ENCODE data around the gene KCNJ6. TPM values are rescaled to one million over a fixed set of nuclear protein-coding genes. Genes with fewer than 3 reads are reported as not detected.
"Not testable (repeated sequence)": the region's sequence is repeated elsewhere in the genome, so short reads cannot be mapped to it uniquely, and the experiment has no call there.

KCNJ6 gene
- total RNA-seq, 1 experiment from 2014 or later: not detected

DNA sequence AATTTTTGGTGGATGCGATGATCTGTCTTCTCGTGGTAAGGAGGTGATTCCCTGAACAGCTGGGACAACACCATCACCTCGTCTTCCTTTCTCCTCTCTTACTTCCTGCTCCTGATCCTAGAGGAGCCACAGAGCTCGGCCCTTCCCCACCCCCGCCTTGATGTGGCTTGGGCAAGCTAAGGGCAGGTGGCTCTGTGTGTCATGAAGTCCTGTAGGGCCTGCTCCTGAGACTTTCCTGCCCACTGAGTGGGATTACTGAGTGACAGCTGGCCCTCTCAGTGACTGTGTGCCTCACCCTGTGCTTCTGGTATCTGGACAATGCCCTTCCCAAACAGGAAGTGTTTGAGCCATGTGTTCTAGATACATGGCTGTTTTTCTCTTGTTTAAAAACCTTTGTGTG, 153.0 kb downstream of the KCNJ6 start:
- CTCF ChIA-PET: no interaction called here
- Histone ChIP-seq H3K27me3 (replicated peaks; ENCODE audit: insufficient read depth, low read depth, low read length, poor library complexity) (peaks cover 33% of the 10 kb centered on the region), H3K4me1 (ENCODE audit: insufficient read depth, low read length, poor library complexity, severe bottlenecking) (no peaks in the 10 kb centered on the region), H3K4me3 (ENCODE audit: low read depth, low read length, poor library complexity, severe bottlenecking) (no peak overlapping the region), H3K27ac (ENCODE audit: low read depth, low read length, poor library complexity, severe bottlenecking) (no peak overlapping the region), H3K9me3 (ENCODE audit: low read depth, low read length, poor library complexity, severe bottlenecking) (no peaks in the 10 kb centered on the region), H3K36me3 (ENCODE audit: insufficient read depth, low read length, poor library complexity, severe bottlenecking) (no peaks in the 10 kb centered on the region)
- BruUV-seq (replicated peaks): no TSS peak
- POLR2A ChIA-PET (ENCODE audit: low non-redundant PET): no interaction called here
- no peak for DNase-seq (ENCODE audit: low spot score)
- TF ChIP-seq, protein P1, sequence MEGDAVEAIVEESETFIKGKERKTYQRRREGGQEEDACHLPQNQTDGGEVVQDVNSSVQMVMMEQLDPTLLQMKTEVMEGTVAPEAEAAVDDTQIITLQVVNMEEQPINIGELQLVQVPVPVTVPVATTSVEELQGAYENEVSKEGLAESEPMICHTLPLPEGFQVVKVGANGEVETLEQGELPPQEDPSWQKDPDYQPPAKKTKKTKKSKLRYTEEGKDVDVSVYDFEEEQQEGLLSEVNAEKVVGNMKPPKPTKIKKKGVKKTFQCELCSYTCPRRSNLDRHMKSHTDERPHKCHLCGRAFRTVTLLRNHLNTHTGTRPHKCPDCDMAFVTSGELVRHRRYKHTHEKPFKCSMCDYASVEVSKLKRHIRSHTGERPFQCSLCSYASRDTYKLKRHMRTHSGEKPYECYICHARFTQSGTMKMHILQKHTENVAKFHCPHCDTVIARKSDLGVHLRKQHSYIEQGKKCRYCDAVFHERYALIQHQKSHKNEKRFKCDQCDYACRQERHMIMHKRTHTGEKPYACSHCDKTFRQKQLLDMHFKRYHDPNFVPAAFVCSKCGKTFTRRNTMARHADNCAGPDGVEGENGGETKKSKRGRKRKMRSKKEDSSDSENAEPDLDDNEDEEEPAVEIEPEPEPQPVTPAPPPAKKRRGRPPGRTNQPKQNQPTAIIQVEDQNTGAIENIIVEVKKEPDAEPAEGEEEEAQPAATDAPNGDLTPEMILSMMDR (conservative IDR thresholded peaks at IDR 0.05; ENCODE audit: low read depth, low read length): no peak
- no peak for TF ChIP-seq EZH2 (IDR thresholded peaks at IDR 0.05; ENCODE audit: borderline replicate concordance, low read depth, low read length, poor library complexity, severe bottlenecking)
- intact Hi-C loops (cut with micrococcal nuclease; ENCODE audit: unreplicated experiment): no loop called here

GRCh38 chr21:37762606-37763005, 153.7 kb downstream of the KCNJ6 start:
- TF ChIP-seq, protein P1 (conservative IDR thresholded peaks at IDR 0.05; ENCODE audit: low read depth, low read length): no peak
- no peak for TF ChIP-seq EZH2 (IDR thresholded peaks at IDR 0.05; ENCODE audit: borderline replicate concordance, low read depth, low read length, poor library complexity, severe bottlenecking)
- BruUV-seq (replicated peaks): no TSS peak
- intact Hi-C loops (cut with micrococcal nuclease; ENCODE audit: unreplicated experiment): no loop called here
- Histone ChIP-seq H3K27ac (ENCODE audit: low read depth, low read length, poor library complexity, severe bottlenecking) (no peak overlapping the region), H3K36me3 (ENCODE audit: insufficient read depth, low read length, poor library complexity, severe bottlenecking) (no peaks in the 10 kb centered on the region), H3K9me3 (ENCODE audit: low read depth, low read length, poor library complexity, severe bottlenecking) (no peaks in the 10 kb centered on the region), H3K4me1 (ENCODE audit: insufficient read depth, low read length, poor library complexity, severe bottlenecking) (no peaks in the 10 kb centered on the region), H3K27me3 (replicated peaks; ENCODE audit: insufficient read depth, low read depth, low read length, poor library complexity) (peaks cover 31% of the 10 kb centered on the region), H3K4me3 (ENCODE audit: low read depth, low read length, poor library complexity, severe bottlenecking) (no peak overlapping the region)
- ChIA-PET CTCF (no interaction called here), POLR2A (ENCODE audit: low non-redundant PET) (no interaction called here)
- DNase-seq (ENCODE audit: low spot score): no peak

DNA sequence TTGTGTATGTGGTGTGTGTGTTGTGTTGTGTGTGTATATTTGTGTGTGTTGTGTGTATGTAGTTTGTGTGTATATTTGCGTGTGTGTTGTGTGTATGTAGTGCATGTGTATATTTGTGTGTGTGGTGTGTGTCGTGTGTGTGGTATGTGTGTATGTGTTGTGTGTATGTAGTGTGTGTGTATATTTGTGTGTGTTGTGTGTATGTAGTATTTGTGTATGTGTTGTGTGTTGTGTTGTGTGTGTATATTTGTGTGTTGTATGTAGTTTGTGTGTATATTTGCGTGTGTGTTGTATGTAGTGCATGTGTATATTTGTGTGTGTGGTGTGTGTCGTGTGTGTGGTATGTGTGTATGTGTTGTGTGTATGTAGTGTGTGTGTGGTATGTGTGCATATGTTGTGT, 154.9 kb downstream of the KCNJ6 start:
- intact Hi-C loops (cut with micrococcal nuclease; ENCODE audit: unreplicated experiment); H3K4me3 ChIP-seq (ENCODE audit: low read depth, low read length, poor library complexity, severe bottlenecking); H3K36me3 ChIP-seq (ENCODE audit: insufficient read depth, low read length, poor library complexity, severe bottlenecking); H3K4me1 ChIP-seq (ENCODE audit: insufficient read depth, low read length, poor library complexity, severe bottlenecking); BruUV-seq (replicated peaks); CTCF ChIA-PET; POLR2A ChIA-PET (ENCODE audit: low non-redundant PET); H3K9me3 ChIP-seq (ENCODE audit: low read depth, low read length, poor library complexity, severe bottlenecking); DNase-seq (ENCODE audit: low spot score); H3K27ac ChIP-seq (ENCODE audit: low read depth, low read length, poor library complexity, severe bottlenecking): not testable (repeated sequence)
- peaks cover 24% of the 10 kb centered on the region for H3K27me3 ChIP-seq (replicated peaks; ENCODE audit: insufficient read depth, low read depth, low read length, poor library complexity)

DNA sequence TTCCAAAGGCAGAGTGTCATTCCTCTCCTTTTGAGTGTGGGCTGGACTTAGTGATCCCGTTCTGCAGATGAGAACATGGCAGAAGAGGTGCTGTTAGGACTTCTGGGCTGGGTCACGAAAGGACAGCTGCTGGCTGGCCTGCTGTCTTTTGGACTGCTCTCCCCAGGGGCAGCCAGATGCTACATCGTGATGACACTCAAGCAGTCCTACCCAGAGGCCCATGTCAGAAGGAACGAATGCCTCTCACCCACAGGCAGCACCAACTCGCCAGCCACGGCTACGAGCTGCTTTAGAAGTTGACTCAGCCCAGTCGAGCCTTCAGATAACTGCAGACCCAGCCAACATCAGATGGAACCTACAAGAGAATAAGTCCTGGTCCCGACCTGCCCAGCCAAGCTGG, 156.5 kb downstream of the KCNJ6 start:
- TF ChIP-seq, protein P1 (conservative IDR thresholded peaks at IDR 0.05; ENCODE audit: low read depth, low read length): no peak
- no peak for TF ChIP-seq EZH2 (IDR thresholded peaks at IDR 0.05; ENCODE audit: borderline replicate concordance, low read depth, low read length, poor library complexity, severe bottlenecking)
- no TSS peak for BruUV-seq (replicated peaks)
- no peak for DNase-seq (ENCODE audit: low spot score)
- H3K27me3 ChIP-seq (replicated peaks; ENCODE audit: insufficient read depth, low read depth, low read length, poor library complexity): peaks cover 27% of the 10 kb centered on the region
- no peaks in the 10 kb centered on the region for H3K4me1 ChIP-seq (ENCODE audit: insufficient read depth, low read length, poor library complexity, severe bottlenecking)
- no peak overlapping the region for H3K4me3 ChIP-seq (ENCODE audit: low read depth, low read length, poor library complexity, severe bottlenecking)
- H3K36me3 ChIP-seq (ENCODE audit: insufficient read depth, low read length, poor library complexity, severe bottlenecking): no peaks in the 10 kb centered on the region
- no peak overlapping the region for H3K27ac ChIP-seq (ENCODE audit: low read depth, low read length, poor library complexity, severe bottlenecking)
- intact Hi-C loops (cut with micrococcal nuclease; ENCODE audit: unreplicated experiment): no loop called here
- CTCF ChIA-PET: no interaction called here
- POLR2A ChIA-PET (ENCODE audit: low non-redundant PET): no interaction called here
- H3K9me3 ChIP-seq (ENCODE audit: low read depth, low read length, poor library complexity, severe bottlenecking): no peaks in the 10 kb centered on the region

Measured in A673 (cell line).